Mesodermal cell (in vitro differentiated cells): ENCODE measurements around the gene TAF11L11.
"Not testable (repeated sequence)": the region's sequence is repeated elsewhere in the genome, so short reads cannot be mapped to it uniquely, and the experiment has no call there.

Experiments used
- H3K27ac ChIP-seq: 2 replicates; pipeline ENCODE4 v1.7.0; 2013; ENCODE audit warnings: mild to moderate bottlenecking, low read depth, low read length, moderate library complexity; ENCODE audit not compliant: severe bottlenecking
- H3K36me3 ChIP-seq: 2 replicates; pipeline ENCODE4 v1.7.1; 2013; ENCODE audit warnings: mild to moderate bottlenecking, low read length, moderate library complexity; ENCODE audit not compliant: control insufficient read depth, insufficient read depth
- H3K4me1 ChIP-seq: one replicate; pipeline ENCODE4 v1.7.1; 2013; ENCODE audit warnings: mild to moderate bottlenecking, low read length; ENCODE audit not compliant: insufficient read depth, control insufficient read depth, poor library complexity, severe bottlenecking
- H3K4me3 ChIP-seq: 2 replicates; pipeline ENCODE4 v1.7.0; 2013; ENCODE audit warnings: low read length, control low read depth, mild to moderate bottlenecking; ENCODE audit not compliant: insufficient read depth, poor library complexity, severe bottlenecking; ENCODE audit errors: extremely low read depth
- H3K9me3 ChIP-seq: 2 replicates; pipeline ENCODE4 v1.7.1; 2013; ENCODE audit warnings: mild to moderate bottlenecking, low read length, moderate library complexity; ENCODE audit not compliant: control insufficient read depth
- WGBS, 2 experiments: methylation state at CpG; one replicate each; pipeline ENCODE4 v1.1.5; 2013; ENCODE audit warnings: missing lambda C conversion rate in 2 of 2; ENCODE audit not compliant: insufficient coverage in 2 of 2; 5-methylcytosine and 5-hydroxymethylcytosine counted together

TAF11L11 gene

DNA sequence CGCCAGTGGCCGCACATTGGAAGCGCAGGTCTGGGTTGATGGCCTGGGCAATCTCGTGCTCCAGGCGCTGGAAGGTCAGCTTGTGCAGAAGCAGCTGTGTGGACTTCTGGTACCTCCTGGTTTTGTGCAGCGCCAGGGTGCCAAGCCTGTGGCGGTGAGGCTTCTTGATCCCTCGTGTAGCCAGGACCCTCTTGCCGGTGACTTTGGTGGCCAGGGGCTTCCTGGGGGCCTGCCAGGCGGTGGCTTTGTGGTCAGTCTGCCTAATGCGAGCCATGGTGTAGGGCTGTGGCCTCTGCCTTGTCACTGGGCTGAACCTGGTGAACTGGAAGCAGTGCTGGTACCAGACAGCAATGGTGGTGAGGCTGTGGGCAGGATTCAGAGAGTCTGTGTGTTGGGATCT is 21.7 kb downstream of the TAF11L11 start:
- H3K36me3 ChIP-seq: no peaks in the 10 kb centered on the region
- no peak overlapping the region for H3K4me3 ChIP-seq
- H3K9me3 ChIP-seq: no peaks in the 10 kb centered on the region
- no peaks in the 10 kb centered on the region for H3K4me1 ChIP-seq
- WGBS, 2 experiments: 96 to 98% methylated on average over 10 to 11 of the region's 11 CpGs
- no peak overlapping the region for H3K27ac ChIP-seq

DNA sequence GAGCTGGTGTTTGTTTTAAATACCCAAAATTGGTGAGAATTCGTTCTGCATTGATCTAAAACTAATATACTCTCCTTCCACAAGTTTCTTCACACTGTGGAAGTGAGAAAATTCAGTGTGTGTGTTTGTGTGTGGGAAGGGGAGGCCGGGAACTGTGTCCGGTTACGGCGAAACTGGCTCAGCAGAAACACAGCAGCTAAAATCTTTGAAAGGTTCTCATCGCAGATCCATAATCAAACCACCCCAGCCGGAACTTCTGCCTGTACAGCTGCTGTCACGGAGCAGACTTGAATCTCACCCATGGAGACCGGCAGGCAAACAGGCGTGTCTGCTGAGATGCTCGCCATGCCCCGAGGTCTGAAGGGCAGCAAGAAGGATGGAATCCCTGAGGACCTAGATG is 27.8 kb downstream of the TAF11L11 start, which contains the start of gene TAF11L13:
TSS of gene TAF11L13 (plus strand) at position 301 of the 400 bp plus-strand sequence.
- H3K4me1 ChIP-seq, H3K36me3 ChIP-seq, H3K9me3 ChIP-seq, H3K4me3 ChIP-seq, H3K27ac ChIP-seq: not testable (repeated sequence)
- WGBS, 2 experiments: no CpG with 5 or more reads among the region's 12 CpGs

DNA sequence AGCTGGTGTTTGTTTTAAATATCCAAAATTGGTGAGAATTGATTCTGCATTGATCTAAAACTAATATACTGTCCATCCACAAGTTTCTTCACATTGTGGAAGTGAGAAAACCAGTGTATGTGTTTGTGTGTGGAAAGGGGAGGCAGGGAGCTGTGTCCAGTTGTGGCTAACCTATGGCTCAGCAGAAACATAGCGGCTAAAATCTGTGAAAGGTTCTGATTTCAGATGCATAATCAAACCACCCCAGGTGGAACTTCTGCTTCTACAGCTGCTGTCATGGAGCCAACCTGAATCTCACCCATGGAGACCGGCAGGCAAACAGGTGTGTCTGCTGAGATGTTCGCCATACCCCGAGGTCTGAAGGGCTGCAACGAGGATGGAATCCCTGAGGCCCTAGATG is 30.2 kb downstream of the TAF11L11 start, which contains the start of gene TAF11L14:
TSS of gene TAF11L14 (plus strand) at position 301 of the 400 bp plus-strand sequence.
- Histone ChIP-seq H3K4me3 (no peak within 1 kb of the TSS), H3K4me1 (no peaks in the 10 kb centered on the region), H3K27ac (no peak within 1 kb of the TSS), H3K9me3 (no peaks in the 10 kb centered on the region), H3K36me3 (no peaks in the 10 kb centered on the region)
- WGBS, 2 experiments: 65 to 94% methylated on average over 4 to 5 of the region's 5 CpGs

DNA sequence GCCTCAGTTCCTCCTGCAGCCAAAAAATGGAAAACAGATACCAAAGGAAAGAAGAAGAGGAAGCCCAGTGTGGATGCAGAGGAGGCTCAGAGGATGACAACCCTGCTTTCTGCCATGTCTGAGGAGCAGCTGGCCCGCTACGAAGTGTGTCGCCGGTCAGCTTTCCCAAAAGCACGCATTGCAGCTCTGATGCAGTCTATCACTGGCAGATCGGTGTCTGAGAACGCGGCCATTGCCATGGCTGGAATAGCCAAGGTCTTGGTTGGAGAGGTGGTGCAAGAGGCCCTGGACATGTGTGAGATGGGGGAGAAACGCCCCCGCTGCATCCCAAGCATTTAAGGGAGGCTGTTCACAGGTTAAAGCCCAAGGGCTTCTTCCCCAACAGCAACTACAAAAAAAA is 45.2 kb downstream of the TAF11L11 start:
- H3K9me3 ChIP-seq, H3K36me3 ChIP-seq, H3K4me1 ChIP-seq, H3K4me3 ChIP-seq, H3K27ac ChIP-seq: not testable (repeated sequence)
- 90 to 99% methylated on average over 2 to 8 of the region's 10 CpGs for WGBS, 2 experiments

DNA sequence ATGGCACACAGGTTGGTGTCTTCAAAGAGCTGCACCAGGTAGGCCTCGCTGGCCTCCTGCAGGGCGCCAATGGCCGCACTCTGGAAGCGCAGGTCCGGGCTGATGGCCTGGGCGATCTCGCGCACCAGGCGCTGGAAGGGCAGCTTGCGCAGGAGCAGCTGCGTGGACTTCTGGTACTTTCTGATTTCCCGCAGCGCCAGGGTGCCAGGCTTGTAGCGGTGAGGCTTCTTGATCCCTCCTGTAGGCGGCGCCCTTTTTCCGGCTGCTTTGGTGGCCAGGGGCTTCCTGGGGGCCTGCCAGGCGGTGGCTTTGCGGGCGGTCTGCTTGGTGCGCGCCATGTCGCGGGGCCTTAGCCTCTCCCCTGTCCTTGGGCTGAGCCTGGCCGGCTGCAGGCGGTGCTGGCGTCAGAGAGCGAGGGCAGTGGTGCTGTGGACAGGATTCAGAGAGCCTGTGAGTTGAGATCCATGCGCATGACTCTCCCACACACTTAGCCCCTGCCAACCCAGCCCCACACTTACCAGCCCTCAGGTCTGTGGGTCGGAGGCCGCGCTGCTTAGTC is 51.3 kb downstream of the TAF11L11 start:
- H3K36me3 ChIP-seq, H3K9me3 ChIP-seq, H3K27ac ChIP-seq, H3K4me1 ChIP-seq, H3K4me3 ChIP-seq: not testable (repeated sequence)
- 96% methylated on average over 10 to 27 of the region's 32 CpGs for WGBS, 2 experiments
